Thyroid gland (tissue), 4 donors: ENCODE results near the gene AADACL3. TPM values are rescaled to one million over a fixed set of nuclear protein-coding genes. Genes with fewer than 3 reads are reported as not detected.

Experiments used
- DNase-seq, 2 donors: peaks; one replicate each; pipeline ENCODE4 v3.0.0-alpha.2; 2019
- H3K27ac ChIP-seq, 3 donors: fragments of 200-600 bp; sonication (generic); 1 replicate in 2 of 3; 2 replicates in 1 of 3; pipeline ENCODE4 v1.5.1; 2016 to 2019; ENCODE audit warnings: mild to moderate bottlenecking in 1 of 3, moderate library complexity in 1 of 3
- H3K27me3 ChIP-seq: fragments of 200-600 bp; sonication (generic); one replicate; pipeline ENCODE4 v1.5.1; 2019
- H3K36me3 ChIP-seq, 2 donors: fragments of 200-600 bp; sonication (generic); one replicate each; pipeline ENCODE4 v1.5.1; 2016 to 2019
- H3K4me1 ChIP-seq, 2 donors: fragments of 200-600 bp; sonication (generic); one replicate each; pipeline ENCODE4 v1.5.1; 2017 to 2019
- H3K4me3 ChIP-seq, 3 donors: fragments of 200-600 bp; sonication (generic); replicated peaks in 1 of 3; 1 replicate in 2 of 3; 2 replicates in 1 of 3; pipeline ENCODE4 v1.5.1; 2016; ENCODE audit warnings: mild to moderate bottlenecking in 1 of 3
- H3K9me3 ChIP-seq: fragments of 200-600 bp; sonication (generic); one replicate; pipeline ENCODE4 v1.5.1; 2017
- CTCF ChIP-seq, 6 experiments: fragments of 200-600 bp in 3 of 6; fragments of 450-650 bp in 3 of 6; sonication (generic) in 3 of 6; IDR thresholded peaks; one replicate each; pipeline ENCODE4 v1.5.1; 2016 to 2019; ENCODE audit warnings: antibody characterized with exemption in 6 of 6, mild to moderate bottlenecking in 2 of 6, inconsistent platforms in 1 of 6, moderate library complexity in 1 of 6
- POLR2A ChIP-seq, 2 donors: fragments of 450-650 bp; IDR thresholded peaks; one replicate each; pipeline ENCODE4 v1.6.1; 2017; ENCODE audit warnings: antibody characterized with exemption in 2 of 2, mild to moderate bottlenecking in 2 of 2, moderate library complexity in 1 of 2
- WGBS, 2 donors: methylation state at CpG; one replicate each; pipeline ENCODE4 v1.1.5; 2017; 5-methylcytosine and 5-hydroxymethylcytosine counted together
- intact Hi-C: fragments of 100-400 bp; cut with DNase I; formaldehyde crosslinking; loops from one replicate; pipeline ENCODE4 v1.15.1; 2023
- total RNA-seq, 4 donors: library from RNA; depleted of rRNA; stranded (reverse); fragments of >200 nt; gene quantifications; one replicate each; pipeline ENCODE4 v1.2.3, GENCODE V29; 2016

The AADACL3 gene
- total RNA-seq, 4 donors from 2014 or later = not detected

GRCh38 chr1:12677565-12677964, 38.3 kb upstream of the AADACL3 start:
- no peak for DNase-seq

DNA sequence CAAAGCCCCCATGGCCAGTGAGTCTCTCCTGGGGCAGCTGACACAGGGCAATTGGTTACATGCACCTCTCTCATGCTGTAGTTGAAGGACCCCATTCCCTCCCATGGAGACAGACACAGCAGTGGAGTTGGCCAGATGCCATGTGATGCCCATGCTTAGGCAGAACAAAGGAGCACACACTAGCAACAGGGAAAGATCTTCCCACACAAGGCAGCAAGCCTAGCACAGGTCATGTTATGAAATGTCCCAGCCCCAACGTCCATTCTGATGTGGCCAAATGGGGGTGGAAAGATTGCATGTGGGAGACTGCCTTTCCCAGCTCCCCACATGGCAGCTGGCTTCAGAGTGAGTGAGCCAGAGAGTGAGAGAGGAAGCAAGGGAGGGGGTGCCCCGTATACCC, 37.6 kb upstream of the AADACL3 start:
- intact Hi-C loops = no loop called here
- WGBS, 2 donors = 55 to 74% methylated on average over 2 of the region's 2 CpGs
- no peak for DNase-seq
- TF ChIP-seq POLR2A (IDR thresholded peaks at IDR 0.05) = no peak
- no peak for TF ChIP-seq CTCF (IDR thresholded peaks at IDR 0.05)
- Histone ChIP-seq H3K27me3 (no peaks in the 10 kb centered on the region), H3K4me1 (no peaks in the 10 kb centered on the region), H3K4me3 (no peak overlapping the region), H3K9me3 (no peaks in the 10 kb centered on the region), H3K27ac (no peak overlapping the region), H3K36me3 (no peaks in the 10 kb centered on the region)

More at GRCh38 chr1:12677565-12677964, 38.3 kb upstream of the AADACL3 start:
- intact Hi-C loops = no loop called here
- Histone ChIP-seq H3K9me3 (no peaks in the 10 kb centered on the region), H3K4me1 (no peaks in the 10 kb centered on the region), H3K36me3 (no peaks in the 10 kb centered on the region), H3K27me3 (no peaks in the 10 kb centered on the region), H3K27ac (no peak overlapping the region), H3K4me3 (no peak overlapping the region)
- TF ChIP-seq POLR2A (IDR thresholded peaks at IDR 0.05) (no peak), CTCF (IDR thresholded peaks at IDR 0.05) (no peak)
- 80 to 90% methylated on average over 1 of the region's 1 CpG for WGBS, 2 donors

DNA sequence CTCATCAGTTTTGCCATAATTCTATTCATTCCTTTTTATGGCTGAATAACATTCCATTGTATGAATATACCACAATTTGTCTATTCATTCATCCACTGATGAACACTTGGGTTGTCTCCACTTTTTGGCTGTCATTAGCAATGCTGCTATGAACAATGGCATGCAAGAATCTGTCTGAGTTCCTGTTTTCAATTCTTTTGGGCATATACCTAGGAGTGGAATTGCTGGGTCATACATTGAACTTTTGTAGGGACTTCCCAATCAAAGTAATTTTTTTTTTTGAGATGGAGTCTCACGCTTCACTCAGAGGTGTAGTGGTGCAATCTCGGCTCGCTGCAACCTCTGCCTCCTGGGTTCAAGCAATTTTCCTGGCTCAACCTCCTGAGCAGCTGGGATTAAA, 37.1 kb upstream of the AADACL3 start:
- DNase-seq = no peak
- Histone ChIP-seq H3K27me3 (no peaks in the 10 kb centered on the region), H3K4me3 (no peak overlapping the region), H3K9me3 (no peaks in the 10 kb centered on the region), H3K36me3 (no peaks in the 10 kb centered on the region), H3K4me1 (no peaks in the 10 kb centered on the region), H3K27ac (no peak overlapping the region)
- intact Hi-C loops = no loop called here
- WGBS, 2 donors = 92 to 94% methylated on average over 3 of the region's 3 CpGs
- TF ChIP-seq CTCF (IDR thresholded peaks at IDR 0.05) (no peak), POLR2A (IDR thresholded peaks at IDR 0.05) (no peak)

DNA sequence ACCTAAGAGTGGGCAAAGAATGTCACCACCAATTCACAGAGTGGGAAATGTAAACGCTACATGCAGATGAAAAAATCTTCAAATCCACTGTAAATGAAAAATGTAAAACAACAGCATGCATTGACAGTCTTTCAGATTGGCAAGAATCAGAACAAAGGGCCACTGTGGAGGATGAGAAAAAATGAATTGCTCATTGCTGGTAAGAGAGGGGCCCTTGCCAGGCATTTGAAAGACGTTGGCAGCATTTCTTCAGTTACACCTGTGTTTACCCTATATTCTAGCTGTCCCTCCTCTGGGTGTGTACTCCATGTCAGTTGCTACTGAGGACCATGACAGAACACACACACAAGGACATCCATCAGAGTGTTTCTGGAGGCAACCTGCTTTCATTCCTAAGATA, 25.8 kb upstream of the AADACL3 start:
- no peaks in the 10 kb centered on the region for H3K27me3 ChIP-seq
- no peak overlapping the region for H3K4me3 ChIP-seq
- intact Hi-C loops = no loop called here
- TF ChIP-seq POLR2A (IDR thresholded peaks at IDR 0.05) (no peak), CTCF (IDR thresholded peaks at IDR 0.05) (no peak)
- DNase-seq = no peak
- H3K9me3 ChIP-seq = no peaks in the 10 kb centered on the region
- no peaks in the 10 kb centered on the region for H3K4me1 ChIP-seq
- H3K36me3 ChIP-seq = no peaks in the 10 kb centered on the region
- no peak overlapping the region for H3K27ac ChIP-seq
- 60 to 78% methylated on average over 2 of the region's 2 CpGs for WGBS, 2 donors

DNA sequence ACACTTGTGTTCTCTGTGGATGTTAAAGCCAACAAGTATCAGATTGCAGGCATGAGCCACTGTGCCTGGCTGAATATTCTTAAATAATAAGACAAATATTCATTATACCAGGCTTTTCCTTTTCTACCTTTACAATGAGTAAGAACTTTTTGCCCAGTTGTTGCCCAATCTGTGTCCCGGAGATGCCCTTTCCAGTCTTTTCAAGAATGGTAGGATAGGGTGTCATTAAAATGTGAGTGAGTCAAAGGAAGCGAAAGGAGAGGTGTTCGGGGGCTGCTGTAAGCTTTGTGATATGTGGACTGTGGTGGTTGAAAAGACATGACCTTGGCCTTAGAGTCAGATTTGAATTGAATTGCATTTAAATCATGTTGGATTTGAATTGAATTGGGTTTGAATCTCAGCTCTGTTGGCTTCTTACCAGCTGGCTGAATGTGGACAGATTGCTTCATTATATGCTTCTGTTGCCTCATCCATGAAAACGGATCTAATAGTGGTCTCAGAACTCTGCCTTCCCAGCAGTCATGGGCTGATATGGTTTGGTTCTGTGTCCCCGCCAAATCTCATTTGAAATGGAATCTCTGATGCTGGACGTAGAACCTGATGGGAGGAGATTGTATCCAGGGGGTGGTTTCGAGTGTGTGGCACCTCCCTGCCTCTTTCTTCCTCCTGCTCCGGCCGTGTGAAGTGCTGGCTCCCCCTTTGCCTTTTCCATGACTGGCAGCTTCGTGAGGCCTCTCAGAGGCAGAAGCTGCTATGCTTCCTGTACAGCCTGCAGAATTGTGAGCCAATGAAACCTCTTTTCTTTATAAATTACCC, 22.7 kb upstream of the AADACL3 start:
- no peaks in the 10 kb centered on the region for H3K4me1 ChIP-seq

More for the DNA sequence above, 22.7 kb upstream of the AADACL3 start:
- Histone ChIP-seq H3K36me3 (no peaks in the 10 kb centered on the region), H3K4me3 (no peak overlapping the region), H3K9me3 (no peaks in the 10 kb centered on the region), H3K27me3 (no peaks in the 10 kb centered on the region), H3K27ac (no peak overlapping the region)
- DNase-seq = no peak
- WGBS, 2 donors = 68 to 73% methylated on average over 10 of the region's 10 CpGs
- intact Hi-C loops = no loop called here
- TF ChIP-seq POLR2A (IDR thresholded peaks at IDR 0.05) = no peak
- TF ChIP-seq CTCF (IDR thresholded peaks at IDR 0.05) = no peak
